Tongue (tissue), 2 donors: ENCODE data around the gene MPV17L. TPM values are rescaled to one million over a fixed set of nuclear protein-coding genes. Genes with fewer than 3 reads are reported as not detected.
A peak's percentile ranks its signal among the peaks of the same experiment; 100 is the strongest.
"Not testable (repeated sequence)": the region's sequence is repeated elsewhere in the genome, so short reads cannot be mapped to it uniquely, and the experiment has no call there.

ENCODE experiments used
- DNase-seq: peaks from one replicate; pipeline ENCODE4 v3.0.0-alpha.2; 2015
- total RNA-seq: library from RNA; depleted of rRNA; stranded (reverse); fragments of >200 nt; gene quantifications from one replicate; pipeline ENCODE4 v1.2.3, GENCODE V29; 2014

MPV17L gene
- 14.8 TPM for total RNA-seq

- peak; percentile 55 for DNase-seq
Measured at GRCh38 chr16:15395631-15396508, at the start of gene MPV17L. Gene MPV17L (plus strand): TSS chr16:15395754. CDS start chr16:15395898, 144 bp downstream.

- not testable (repeated sequence) for DNase-seq
Measured at GRCh38 chr16:15348721-15349120, 46.8 kb upstream of the MPV17L start.

GRCh38 chr16:15351251-15351650 lies 44.3 kb upstream of the MPV17L start:
- DNase-seq = not testable (repeated sequence)

GRCh38 chr16:15351745-15352144 lies 43.8 kb upstream of the MPV17L start:
- not testable (repeated sequence) for DNase-seq

- DNase-seq = not testable (repeated sequence)
Measured at GRCh38 chr16:15352852-15353251, 42.7 kb upstream of the MPV17L start.

- not testable (repeated sequence) for DNase-seq
Measured at GRCh38 chr16:15354846-15355245, 40.7 kb upstream of the MPV17L start.

GRCh38 chr16:15357495-15357894 lies 38.1 kb upstream of the MPV17L start:
- not testable (repeated sequence) for DNase-seq

GRCh38 chr16:15378194-15378593 lies 17.4 kb upstream of the MPV17L start, which contains the start of gene NPIPA5:
Gene NPIPA5 (minus strand): TSS chr16:15378294. CDS start chr16:15378294, 0 bp downstream.
- DNase-seq = not testable (repeated sequence)

- DNase-seq = not testable (repeated sequence)
Measured at GRCh38 chr16:15382810-15383209, 12.7 kb upstream of the MPV17L start.

GRCh38 chr16:15388060-15388459 lies 7.5 kb upstream of the MPV17L start:
- DNase-seq = not testable (repeated sequence)

- not testable (repeated sequence) for DNase-seq
Measured at GRCh38 chr16:15389916-15390315, 5.6 kb upstream of the MPV17L start.

- DNase-seq = not testable (repeated sequence)
Measured at GRCh38 chr16:15393025-15393424, 2.5 kb upstream of the MPV17L start.

GRCh38 chr16:15396509-15396829 lies 915 bp downstream of the MPV17L start:
- DNase-seq = not testable (repeated sequence)

GRCh38 chr16:15396948-15397594 lies 1.5 kb downstream of the MPV17L start:
- DNase-seq = no peak

GRCh38 chr16:15398618-15399316 lies 3.2 kb downstream of the MPV17L start:
- DNase-seq = no peak

GRCh38 chr16:15399317-15399716 lies 3.8 kb downstream of the MPV17L start:
- DNase-seq = no peak

GRCh38 chr16:15400314-15400713 lies 4.8 kb downstream of the MPV17L start:
- DNase-seq = not testable (repeated sequence)

GRCh38 chr16:15401972-15402371 lies 6.4 kb downstream of the MPV17L start:
- DNase-seq = no peak

- no peak for DNase-seq
Measured at GRCh38 chr16:15403392-15403995, 7.9 kb downstream of the MPV17L start.

GRCh38 chr16:15404091-15404490 lies 8.5 kb downstream of the MPV17L start:
- DNase-seq = not testable (repeated sequence)

GRCh38 chr16:15404792-15405191 lies 9.2 kb downstream of the MPV17L start:
- peak; percentile 18 for DNase-seq

- DNase-seq = not testable (repeated sequence)
Measured at GRCh38 chr16:15407756-15408155, 12.2 kb downstream of the MPV17L start.
